ENCODE data around the gene MINDY3. TPM values are rescaled to one million over a fixed set of nuclear protein-coding genes. Genes with fewer than 3 reads are reported as not detected.

The MINDY3 gene
- 22.8 and 31.5 TPM in 2 replicates for total RNA-seq

DNA sequence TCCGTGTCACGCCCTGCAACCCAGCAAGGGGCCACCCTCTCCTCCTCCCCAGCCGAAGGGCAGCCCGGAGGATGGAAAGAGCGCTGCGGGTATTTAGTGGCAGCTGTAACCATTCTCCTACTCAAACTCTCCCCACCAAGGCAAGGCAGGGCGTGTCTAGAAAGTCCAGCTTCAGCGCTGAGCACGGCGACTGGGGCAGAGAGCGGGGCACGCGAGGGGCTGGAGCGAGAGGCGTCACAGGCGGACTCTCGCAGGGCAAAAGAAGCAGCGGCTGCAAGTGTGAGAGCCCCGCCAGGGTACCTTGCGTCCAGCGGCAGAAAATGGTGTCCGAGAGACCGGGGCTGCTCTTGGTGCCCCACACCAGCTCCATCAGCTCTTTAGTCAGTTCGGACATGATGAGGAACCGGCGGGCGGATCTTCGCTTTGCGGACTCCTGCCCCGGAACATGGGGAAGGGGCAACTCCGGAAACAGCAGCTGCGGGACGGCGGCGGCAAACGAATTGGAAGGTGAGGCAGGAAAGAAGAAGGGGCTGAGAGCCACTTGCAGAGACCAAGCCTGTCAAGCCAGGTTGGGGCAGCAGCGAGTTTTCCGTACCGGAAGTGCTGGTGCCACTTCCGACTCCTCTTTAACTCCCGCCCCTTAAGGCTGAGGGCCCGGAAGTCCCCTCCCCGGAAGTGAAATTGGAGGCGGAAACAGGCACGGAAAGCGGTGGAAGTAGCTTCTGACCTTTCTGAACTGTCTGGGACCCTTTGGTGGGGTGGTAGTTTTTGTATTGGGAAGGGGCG, at the start of gene MINDY3:
Gene MINDY3 (minus strand): TSS at position 602 of the 786 bp plus-strand sequence. CDS start 208 bp downstream, at position 394.

Other genes with a start within 250 kb of the MINDY3 start
- not detected in 2 replicates for gene ITGA8, start 140.6 kb downstream of the MINDY3 start, total RNA-seq

All from subcutaneous preadipocyte (primary cell).